GM19025 (cell line): Measurements from ENCODE around the gene KANSL1.
A peak's percentile ranks its signal among the peaks of the same experiment; 100 is the strongest.
"Not testable (repeated sequence)": the region's sequence is repeated elsewhere in the genome, so short reads cannot be mapped to it uniquely, and the experiment has no call there.

Experiments used
- ATAC-seq: cut with Tn5 transposase; IDR thresholded peaks from one replicate; pipeline ENCODE4 v1.9.1; 2021; ENCODE audit warnings: mild to moderate bottlenecking, low read depth, moderate library complexity; ENCODE audit not compliant: unreplicated experiment

KANSL1 gene

GRCh38 chr17:46193151-46193625 lies at the start of gene KANSL1:
Gene KANSL1 (minus strand): TSS chr17:46193429. CDS start chr17:46172143, 21,286 bp downstream.
- peak; percentile 62 for ATAC-seq

GRCh38 chr17:46231359-46231758 lies 38.1 kb upstream of the KANSL1 start:
- not testable (repeated sequence) for ATAC-seq

GRCh38 chr17:46225274-46225794 lies 32.1 kb upstream of the KANSL1 start:
- ATAC-seq = peak; percentile 99

- ATAC-seq = peak; percentile 34
Observed at GRCh38 chr17:46224864-46225263, 31.6 kb upstream of the KANSL1 start.

- not testable (repeated sequence) for ATAC-seq
Observed at GRCh38 chr17:46223041-46223440, 29.8 kb upstream of the KANSL1 start.

GRCh38 chr17:46216682-46217081 lies 23.5 kb upstream of the KANSL1 start:
- no peak for ATAC-seq

GRCh38 chr17:46212634-46213435 lies 19.6 kb upstream of the KANSL1 start:
- ATAC-seq = no peak

- ATAC-seq = no peak
Observed at GRCh38 chr17:46208997-46209396, 15.8 kb upstream of the KANSL1 start.

GRCh38 chr17:46205975-46206374 lies 12.7 kb upstream of the KANSL1 start:
- ATAC-seq = no peak

- no peak for ATAC-seq
Observed at GRCh38 chr17:46202424-46202823, 9.2 kb upstream of the KANSL1 start.

GRCh38 chr17:46201491-46201890 lies 8.3 kb upstream of the KANSL1 start:
- ATAC-seq = no peak

- no peak for ATAC-seq
Observed at GRCh38 chr17:46200197-46200596, 7.0 kb upstream of the KANSL1 start.

- ATAC-seq = no peak
Observed at GRCh38 chr17:46199379-46199778, 6.2 kb upstream of the KANSL1 start.

- ATAC-seq = no peak
Observed at GRCh38 chr17:46198233-46198632, 5.0 kb upstream of the KANSL1 start.

- ATAC-seq = no peak
Observed at GRCh38 chr17:46197530-46197929, 4.3 kb upstream of the KANSL1 start.

GRCh38 chr17:46195939-46196716 lies 2.9 kb upstream of the KANSL1 start:
- ATAC-seq = no peak

GRCh38 chr17:46195217-46195855 lies 2.1 kb upstream of the KANSL1 start:
- ATAC-seq = no peak

GRCh38 chr17:46194393-46195216 lies 1.4 kb upstream of the KANSL1 start:
- no peak for ATAC-seq

- ATAC-seq = peak; percentile 58
Observed at GRCh38 chr17:46193626-46194392, 580 bp upstream of the KANSL1 start.
